Stimulated activated CD8-positive, alpha-beta memory T cell treated with anti-CD3 and anti-CD28 coated beads, Interleukin-4, amount 100 ng/mL, for 24 hours (primary cell): ENCODE measurements around the gene DGKE.

Experiments
- DNase-seq: peaks from one replicate; pipeline ENCODE4 v3.0.0-alpha.2; 2020; ENCODE audit warnings: low read depth

Gene DGKE

DNA sequence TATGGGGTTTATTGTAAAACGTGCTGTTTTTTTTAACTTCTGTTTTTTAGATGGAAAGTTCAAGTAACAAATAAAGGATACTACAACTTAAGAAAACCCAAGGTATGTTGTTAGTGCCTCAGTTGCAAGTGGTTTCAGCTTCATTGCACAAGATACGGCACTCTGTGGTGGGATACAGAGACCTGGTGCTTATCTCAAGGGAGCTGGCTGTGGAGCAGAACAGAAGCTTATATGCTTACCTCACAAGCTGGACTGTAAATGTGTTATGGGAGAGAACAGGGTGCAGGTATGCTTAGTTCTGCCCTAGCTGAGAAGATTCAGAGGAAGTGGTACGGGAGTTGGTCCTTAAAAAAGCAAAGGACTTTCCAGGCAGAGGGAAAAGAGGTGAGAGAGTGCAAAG is 15.2 kb downstream of the DGKE start:
- DNase-seq: no peak

DNA sequence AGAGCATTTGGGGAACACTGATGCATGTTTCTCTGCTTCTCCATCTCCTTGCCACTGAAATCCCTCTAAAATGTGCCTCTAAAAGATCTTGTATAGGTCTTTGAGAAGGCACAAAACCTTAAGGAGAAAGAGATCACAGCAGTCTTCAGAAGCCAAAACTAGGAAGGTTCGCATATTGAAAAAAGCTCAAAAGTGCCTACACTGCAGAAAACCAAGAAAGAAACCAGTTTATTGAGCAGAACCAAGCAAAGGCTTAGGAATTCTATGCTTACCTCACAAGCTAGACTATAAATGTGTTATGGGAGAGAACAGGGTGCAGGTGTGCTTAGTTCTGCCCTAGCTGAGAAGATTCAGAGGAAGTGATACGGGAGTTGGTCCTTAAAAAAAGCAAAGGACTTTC is 16.6 kb downstream of the DGKE start:
- DNase-seq: no peak

DNA sequence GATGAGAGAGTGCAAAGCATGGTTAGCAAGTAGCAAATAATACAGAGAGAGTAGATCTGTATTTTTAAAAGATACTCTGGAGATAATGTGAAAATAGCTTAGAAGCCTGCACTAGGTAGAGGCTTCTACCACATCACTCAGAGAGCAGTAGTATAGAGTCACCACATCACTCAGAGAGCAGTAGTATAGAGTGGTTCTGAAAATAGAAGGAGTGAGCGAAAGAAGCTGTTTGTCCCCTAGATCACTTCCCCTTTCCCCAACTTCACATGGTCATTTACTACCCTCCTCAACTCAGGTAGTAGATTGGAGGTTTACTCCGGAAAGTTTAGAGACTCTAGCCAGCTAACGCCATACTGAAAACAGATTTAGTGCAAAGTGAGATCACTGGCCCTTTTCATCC is 17.1 kb downstream of the DGKE start:
- no peak for DNase-seq

DNA sequence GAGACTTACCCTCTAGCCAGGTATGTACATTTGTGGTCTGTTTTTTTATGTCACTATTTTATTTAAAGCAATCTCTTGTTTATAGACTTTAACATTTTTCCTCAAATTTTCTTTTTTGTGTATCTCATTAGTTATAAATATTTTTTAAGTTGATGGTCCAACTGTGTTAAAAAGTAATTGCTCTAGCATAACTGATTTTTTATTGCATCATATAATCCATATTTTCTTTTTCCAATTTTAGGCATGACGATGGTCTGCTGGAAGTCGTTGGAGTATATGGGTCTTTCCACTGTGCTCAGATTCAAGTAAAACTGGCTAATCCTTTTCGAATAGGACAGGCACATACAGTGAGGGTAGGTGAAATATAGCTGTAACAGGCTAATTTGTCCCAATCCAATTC is 27.9 kb downstream of the DGKE start:
- no peak for DNase-seq

DNA sequence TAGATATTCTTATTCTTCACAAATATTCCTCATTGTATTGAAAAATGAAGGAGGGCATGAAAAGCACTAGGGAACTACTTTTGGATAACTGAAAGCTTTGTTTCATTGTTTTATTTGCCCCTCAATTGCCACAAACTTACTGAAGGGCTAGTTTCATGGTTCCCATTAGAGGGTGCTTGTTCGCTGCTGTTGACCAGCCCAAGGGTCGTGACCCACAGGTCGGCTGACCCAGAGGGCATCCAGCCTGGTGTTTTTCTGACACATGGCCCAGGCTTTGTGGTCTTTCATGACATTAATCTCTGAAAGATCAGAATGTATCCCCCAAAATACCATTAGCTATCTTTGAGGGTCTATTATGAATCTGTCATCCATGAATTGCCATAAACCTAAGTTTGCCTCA is 30.0 kb downstream of the DGKE start:
- no peak for DNase-seq

DNA sequence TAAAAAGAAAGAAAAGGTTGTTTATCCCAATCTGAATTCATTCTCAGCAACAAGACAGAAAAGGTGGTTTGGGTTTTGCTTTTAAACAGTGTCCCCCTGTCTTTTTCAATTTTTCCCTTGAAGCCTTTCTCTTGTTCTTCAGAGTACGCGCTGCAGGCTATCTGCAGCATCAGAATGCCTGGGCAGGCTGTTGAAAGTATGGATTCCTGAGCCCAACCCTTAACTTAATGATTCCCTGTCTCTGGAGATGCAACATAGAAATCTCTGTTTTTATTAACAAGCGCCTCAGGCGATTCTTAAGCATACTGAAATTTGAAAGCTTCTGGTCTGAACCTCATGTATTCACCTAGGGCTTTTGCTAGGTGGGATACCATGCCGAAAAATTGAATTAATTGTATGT is 32.1 kb downstream of the DGKE start:
- DNase-seq: no peak

DNA sequence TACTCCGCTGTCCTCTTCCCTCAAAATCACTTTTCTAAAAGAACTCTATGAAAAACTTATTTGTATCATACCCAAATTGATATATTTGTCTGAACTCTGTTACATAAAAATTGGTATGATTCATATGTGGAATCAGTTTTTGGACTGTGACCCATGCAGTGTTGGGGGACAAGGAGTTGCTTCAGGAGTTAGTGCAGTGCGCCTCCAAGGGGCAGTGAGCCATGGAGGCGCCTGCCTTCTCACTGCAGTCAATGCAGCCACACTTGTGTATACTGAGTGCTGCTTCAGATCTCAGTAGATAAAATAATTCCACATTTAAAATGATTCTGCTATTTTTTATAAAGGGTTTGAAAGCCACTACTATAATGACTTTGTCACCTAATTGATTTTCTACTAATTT is 32.5 kb downstream of the DGKE start:
- DNase-seq: no peak

DNA sequence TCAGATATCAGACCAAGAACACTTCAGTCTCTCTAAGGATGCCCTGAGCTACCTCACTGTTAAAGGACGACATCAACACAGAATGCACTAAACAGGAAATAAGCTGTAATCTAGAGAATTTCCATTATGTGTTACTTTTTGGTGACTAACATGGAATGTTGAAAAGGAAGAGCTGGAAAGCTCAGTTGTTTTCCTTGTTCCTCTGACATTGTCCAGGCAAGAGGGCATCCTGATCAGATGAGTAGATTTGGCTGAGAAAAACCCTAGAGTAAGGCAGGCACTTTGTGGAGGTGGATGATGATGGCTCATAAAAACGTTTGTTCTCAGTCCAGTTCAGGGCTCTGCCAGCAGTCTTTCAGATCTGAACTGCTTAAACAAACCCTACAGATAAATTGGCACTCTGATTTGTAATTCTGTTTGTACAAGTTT is 34.0 kb downstream of the DGKE start:
- no peak for DNase-seq

DNA sequence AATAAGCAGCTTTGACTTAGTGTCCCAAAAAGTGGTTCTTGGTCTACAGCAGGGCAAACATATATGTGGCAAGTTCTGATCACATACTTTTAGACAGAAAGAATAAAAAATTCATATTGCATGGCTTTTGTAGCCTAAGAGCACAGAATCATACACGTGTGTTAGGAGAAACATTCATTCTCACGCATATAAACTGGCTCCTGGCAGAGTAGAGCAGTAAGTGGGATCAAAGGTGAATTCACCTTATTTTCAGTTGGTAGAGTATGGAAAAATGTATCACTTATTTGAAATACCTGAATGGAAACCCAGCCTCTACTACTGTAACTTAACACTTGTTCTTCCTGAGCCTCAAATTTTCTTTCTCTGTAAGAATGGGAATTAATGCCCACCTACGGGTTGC is 34.8 kb downstream of the DGKE start:
- DNase-seq: no peak

DNA sequence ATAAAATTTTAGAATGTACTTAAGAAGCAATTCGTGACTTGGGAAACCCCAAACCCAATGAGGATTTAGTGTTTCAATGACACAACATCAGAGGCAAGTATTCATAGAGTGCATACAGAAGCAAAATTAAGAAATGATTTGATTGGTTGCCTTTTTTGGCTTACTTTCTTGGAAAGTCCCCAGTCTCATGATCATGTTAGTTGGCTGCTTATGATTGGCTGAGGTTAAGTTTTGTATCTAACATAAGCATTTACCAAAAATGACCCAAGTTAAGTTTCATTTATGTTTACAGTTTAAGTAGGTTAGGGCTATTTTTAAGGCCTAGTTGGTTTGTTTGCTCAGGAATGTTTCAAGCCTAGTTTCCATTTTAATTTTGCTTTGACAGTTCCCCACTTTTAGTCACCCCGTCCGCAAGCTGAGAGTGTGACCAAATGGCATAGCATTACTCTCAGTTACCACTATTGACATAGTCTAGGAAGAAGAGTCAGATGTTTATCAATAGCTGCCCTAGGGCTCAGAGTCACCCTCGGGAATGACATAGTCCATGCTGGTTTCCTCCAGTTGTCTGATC is 36.2 kb downstream of the DGKE start:
- DNase-seq: no peak

DNA sequence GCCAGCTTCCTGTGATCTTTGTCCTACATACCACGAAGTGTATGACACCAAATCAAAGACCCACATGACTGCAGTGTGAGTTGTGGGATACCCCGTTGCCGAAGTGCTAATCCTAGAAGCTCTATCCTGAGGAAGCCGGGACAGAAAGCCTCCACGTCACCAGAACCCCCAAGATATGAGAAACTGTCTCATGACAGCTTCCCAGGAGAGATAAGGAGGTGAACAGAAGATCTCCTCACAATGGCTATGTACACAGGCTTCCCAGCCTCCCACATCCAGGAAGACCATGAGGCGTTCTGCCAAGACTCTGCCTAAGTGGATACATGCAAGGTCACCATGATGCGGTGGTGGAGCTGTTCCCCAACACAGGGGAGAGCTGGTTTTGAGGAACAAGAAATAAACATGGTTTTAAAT is 42.8 kb downstream of the DGKE start:
- DNase-seq: no peak

DNA sequence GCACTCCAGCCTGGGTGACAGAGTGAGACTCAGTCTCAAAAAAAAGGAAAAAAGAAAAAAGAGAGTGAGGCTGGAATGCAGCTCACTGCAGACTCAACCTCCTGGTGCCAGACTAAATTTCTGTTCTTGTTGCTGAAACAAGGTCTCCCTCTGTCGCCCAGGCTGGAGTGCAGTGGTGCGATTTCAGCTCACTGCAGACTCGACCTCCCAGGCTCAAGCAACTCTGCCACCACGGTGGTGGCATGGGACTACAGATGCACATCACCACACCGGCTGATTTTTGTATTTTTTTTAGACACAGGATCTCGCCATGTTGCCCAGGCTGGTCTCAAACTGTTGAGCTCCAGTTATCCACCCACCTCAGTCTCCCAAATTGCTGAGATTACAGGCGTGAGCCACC is 45.3 kb downstream of the DGKE start:
- DNase-seq: no peak

DNA sequence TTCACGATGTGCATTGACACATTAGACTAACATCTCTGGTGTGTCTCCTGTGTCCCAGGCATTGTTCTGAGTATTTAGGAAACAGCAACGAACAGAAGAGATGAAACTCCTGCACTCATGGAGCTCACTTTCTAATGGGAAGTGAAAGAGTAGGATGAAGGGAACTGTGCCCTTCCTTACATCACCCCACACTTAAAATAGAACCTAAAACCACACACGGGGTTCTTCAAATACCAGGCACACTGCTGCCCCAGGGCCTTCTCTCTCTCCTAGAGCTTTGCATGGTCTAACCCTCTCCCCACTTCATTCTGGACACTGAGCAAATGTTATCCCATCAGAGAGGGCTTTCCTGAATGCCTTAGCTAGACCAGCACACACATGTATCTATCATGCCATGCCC is 46.2 kb downstream of the DGKE start:
- DNase-seq: no peak

DNA sequence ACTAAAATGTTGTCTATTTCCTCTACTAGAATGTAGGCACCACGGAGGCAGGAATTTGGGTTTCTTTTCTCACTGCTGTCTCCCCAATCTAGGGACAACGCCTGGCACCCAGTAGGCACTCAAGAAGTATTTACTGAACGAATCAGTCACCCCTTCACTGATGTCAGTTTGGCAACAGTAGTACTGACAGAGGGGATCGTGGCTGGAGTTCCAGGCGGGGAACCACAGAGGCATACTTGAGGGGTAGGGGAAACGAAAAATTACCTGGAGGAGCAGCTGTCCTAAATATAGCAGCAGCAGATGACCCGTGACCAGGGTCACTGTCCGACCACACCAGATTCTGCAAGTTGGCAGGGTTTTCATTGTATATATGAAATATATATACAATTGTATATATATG is 46.6 kb downstream of the DGKE start:
- DNase-seq: no peak

DNA sequence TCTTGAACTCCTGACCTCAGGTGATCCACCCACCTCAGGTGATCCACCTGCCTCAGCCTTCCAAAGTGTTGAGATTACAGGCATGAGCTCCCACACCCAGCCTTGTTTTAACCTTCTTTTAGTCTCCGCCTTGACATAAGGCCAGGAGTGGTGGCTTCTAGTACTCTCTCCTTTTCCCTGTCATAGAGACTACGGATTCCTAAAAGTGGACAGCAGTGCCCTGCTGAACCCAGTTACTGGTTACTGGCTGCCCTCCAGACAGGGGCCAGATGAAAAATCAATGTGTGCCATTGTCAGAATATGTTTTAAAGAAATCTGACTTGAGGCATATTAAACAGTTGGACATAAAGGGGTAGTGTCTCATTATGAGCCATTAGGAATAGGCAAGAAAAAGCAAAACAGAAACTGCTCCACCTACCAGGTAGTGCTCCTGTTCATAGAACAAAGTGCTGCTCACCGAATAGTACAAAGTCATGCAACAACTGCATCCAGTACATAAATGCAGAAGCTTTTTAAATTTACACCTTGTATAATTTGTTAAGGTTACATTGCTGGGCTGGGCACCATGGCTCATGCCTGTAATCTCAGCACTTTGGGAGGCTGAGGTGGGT is 47.8 kb downstream of the DGKE start:
- no peak for DNase-seq

DNA sequence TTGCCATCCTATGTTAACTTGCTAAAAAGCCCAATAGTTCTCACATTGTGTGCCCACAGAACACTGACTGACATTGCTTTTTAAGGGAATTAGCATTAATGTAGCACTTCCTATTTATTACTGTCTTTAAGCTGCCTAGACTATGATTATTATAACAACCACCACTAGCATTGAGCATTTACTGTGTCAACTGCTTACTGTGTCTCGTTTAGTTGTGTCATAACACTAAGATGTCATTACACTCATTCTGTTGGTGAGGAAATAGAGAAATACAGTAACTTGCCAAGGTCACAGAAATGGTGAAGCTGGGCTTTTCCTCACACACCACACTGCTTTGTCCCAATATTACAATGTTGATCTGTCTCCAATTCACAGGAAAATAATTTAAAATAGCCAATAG is 49.7 kb downstream of the DGKE start:
- no peak for DNase-seq

DNA sequence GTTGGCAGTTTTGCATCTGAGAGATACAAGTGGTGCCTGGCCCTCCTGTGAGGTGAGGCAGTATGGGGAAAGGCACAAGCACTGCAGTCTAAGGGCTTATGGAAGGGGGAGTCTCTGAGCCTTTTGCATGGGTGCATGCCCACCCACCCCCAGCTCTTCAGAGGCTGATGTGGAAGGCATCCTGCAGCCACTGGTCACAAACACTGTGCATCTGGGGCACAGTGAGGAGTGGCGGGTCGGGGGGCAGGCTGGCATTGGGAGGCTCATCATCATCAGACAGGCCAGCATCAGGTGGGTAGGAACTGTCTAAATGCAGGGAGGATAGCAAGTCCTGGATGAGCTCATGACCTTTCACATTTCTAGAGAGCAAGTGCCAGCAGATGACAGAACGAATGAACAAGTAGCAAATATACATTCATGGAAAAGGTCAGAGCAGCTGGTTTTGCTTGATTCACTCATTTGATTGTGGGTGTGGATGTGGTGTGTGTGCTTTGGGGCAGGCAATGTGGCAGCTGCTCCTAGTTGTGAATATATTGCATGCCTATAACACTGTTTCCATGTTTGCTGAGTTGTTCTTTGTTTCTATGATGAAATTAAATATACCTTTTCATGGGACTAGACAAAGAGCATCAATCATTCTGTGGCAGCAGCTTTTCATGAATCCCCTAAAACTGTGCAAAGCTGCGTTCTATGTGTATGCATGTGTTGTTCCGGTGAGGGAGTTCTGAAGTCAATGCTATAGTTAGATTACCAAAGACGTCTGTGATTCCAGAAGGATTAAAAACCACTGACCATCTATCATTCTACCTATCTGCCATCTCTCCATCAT is 50.7 kb downstream of the DGKE start:
- no peak for DNase-seq

DNA sequence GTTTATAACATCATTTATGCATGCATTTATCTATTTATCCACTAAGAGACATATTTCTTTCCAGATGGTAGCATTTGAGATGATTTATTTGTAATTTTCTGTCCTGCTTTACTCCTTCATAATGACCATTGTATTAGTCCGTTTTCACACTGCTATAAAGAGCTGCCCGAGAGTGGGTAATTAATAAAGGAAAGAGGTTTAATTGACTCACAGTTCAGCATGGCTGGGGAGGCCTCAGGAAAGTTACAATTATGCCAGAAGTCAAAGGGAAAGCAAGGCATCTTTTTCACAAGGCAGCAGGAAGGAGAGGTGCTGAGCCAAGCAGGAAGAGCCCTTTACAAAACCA is 51.3 kb downstream of the DGKE start:
- no peak for DNase-seq

DNA sequence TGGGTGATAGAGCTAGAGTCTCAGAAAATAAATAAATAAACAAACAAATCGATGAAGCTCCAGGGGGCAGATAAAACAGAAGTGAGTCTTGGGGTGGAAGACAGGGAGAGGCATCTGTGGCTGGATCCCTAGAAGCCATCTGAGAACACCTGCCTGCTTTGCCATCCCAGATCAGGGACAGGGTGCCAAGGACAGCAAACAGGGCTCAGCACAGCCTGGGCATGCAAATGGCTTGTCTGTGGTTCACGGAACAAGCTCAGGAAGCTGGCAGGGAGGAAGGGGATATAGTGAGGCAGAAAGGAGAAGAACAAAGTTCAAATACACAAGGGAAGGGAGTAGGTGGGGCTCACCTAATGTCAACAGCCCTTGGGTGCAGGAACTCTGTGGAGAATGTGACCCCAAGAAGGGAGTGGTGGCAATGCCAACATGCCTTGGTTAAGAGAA is 52.4 kb downstream of the DGKE start:
- DNase-seq: no peak

DNA sequence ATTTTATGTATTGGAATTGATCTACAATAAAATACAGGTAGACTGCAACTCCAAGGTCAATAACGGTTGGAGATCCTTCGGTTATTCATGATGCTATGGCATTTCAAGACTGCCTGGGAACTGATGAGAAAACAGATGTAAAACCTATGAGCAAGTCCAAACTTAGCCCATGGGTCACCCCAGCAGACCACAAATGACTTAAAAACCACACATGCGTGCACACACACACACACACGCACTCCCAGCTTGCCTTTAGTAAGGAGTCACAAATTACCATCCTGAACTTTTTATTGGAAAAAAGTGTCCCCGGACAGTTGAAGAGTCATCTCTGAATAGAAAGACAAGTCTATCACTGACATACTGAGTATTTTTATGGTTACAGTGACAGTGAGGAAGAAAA is 53.2 kb downstream of the DGKE start:
- no peak for DNase-seq

DNA sequence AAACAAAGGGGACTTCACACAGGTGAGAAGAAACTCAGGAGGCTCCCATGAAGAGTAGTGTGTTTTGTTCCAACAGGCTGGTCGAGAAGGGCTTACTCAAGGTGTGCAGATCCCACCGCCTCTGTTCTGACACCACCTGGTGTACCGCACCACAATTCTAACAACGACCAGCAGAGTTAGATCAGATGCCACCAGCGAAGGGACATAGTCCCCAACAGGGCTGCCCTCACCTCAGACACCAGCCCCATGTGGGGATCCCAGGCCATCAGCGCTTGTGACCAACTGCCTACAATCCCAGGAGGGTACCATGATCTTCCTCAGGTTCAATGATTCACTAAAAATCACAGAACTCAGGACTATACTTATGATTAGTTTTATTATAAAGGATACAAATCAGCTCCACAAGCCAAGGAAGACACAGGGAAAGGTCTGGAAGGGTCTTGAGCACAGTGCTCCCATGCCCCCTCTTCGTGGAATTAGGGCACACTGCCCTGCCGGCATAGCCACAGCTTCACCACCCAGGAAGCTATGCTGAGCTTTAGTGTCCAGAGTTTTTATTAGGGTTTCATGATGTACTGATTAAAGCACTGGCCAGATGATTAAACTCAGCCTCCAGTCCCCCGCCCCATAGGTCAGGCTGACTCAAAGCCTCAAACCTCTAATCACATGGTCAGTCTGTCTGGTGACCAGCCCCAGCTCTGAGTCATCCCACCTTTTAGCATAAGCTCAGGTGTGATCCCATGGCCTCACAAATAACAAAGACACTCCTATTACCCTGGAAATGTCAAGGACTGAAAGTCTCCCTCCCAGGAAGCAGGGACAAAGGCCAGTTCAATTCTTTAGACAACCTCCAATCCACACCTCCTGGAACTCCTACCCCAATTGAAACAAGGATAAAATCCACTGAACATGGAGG is 53.9 kb downstream of the DGKE start:
- DNase-seq: no peak

DNA sequence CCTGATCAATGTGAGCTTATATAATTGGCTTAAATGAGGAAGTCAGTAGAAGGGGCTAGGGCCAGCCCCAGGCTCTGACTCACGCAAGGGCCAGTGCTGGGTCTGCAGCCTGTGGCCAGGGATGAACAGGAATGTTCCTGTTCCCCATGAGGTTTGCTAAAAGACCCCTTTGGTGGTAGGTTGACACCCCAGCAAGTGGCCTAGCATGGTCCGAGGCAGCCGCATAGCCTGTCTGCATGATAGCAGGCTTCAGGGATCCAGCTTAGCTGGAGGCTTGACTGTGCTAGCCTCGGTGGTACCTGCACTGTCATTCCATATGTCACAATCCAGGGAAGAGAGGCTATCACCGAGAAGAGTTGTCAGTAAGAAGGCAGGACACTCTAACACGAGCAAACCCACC is 56.4 kb downstream of the DGKE start:
- DNase-seq: no peak
